Sigmoid colon (tissue), 7 donors: ENCODE measurements around the gene TATDN2. TPM values are rescaled to one million over a fixed set of nuclear protein-coding genes. Genes with fewer than 3 reads are reported as not detected.

Experiments
- DNase-seq: peaks from one replicate; pipeline ENCODE4 v3.0.0-alpha.2; 2019
- H3K27ac ChIP-seq, 4 donors: fragments of 200-600 bp; sonication (generic); one replicate each; pipeline ENCODE4 v1.5.1; 2016 to 2019; ENCODE audit warnings: mild to moderate bottlenecking in 1 of 4
- H3K27me3 ChIP-seq, 3 donors: fragments of 200-600 bp; sonication (generic); one replicate each; pipeline ENCODE4 v1.5.1; 2019; ENCODE audit warnings: mild to moderate bottlenecking in 1 of 3
- H3K36me3 ChIP-seq, 4 donors: fragments of 200-600 bp; sonication (generic); one replicate each; pipeline ENCODE4 v1.5.1; 2016 to 2019
- H3K4me1 ChIP-seq, 4 donors: fragments of 200-600 bp; sonication (generic); one replicate each; pipeline ENCODE4 v1.5.1; 2017 to 2019
- H3K4me3 ChIP-seq, 4 donors: fragments of 200-600 bp; sonication (generic); one replicate each; pipeline ENCODE4 v1.5.1; 2017 to 2019; ENCODE audit warnings: mild to moderate bottlenecking in 2 of 4, moderate library complexity in 1 of 4
- H3K9me3 ChIP-seq, 4 donors: fragments of 200-600 bp in 3 of 4; sonication (generic) in 3 of 4; one replicate each; pipeline versions ENCODE4 v1.5.1 to v1.6.1; 2013 to 2019
- EP300 ChIP-seq, 4 donors: sonication (generic); formaldehyde crosslinking; IDR thresholded peaks; one replicate each; pipeline ENCODE4 v1.6.1; 2017; ENCODE audit warnings: antibody characterized with exemption in 4 of 4
- POLR2A ChIP-seq, 2 donors: fragments of 450-650 bp; IDR thresholded peaks; one replicate each; pipeline ENCODE4 v1.6.1; 2016; ENCODE audit warnings: antibody characterized with exemption in 2 of 2, mild to moderate bottlenecking in 2 of 2, moderate library complexity in 2 of 2
- POLR2AphosphoS5 ChIP-seq, 4 donors: sonication (generic); formaldehyde crosslinking; IDR thresholded peaks; one replicate each; pipeline ENCODE4 v1.6.1; 2017; ENCODE audit warnings: antibody characterized with exemption in 4 of 4
- WGBS, 2 donors: extraction: QIAGEN DNeasy Blood & Tissue Kit; methylation state at CpG; one replicate each; pipeline ENCODE4 v1.1.7; 2013; 5-methylcytosine and 5-hydroxymethylcytosine counted together
- intact Hi-C: fragments of 100-400 bp; cut with DNase I; formaldehyde crosslinking; loops from one replicate; pipeline ENCODE4 v1.15.1; 2023
- polyA plus RNA-seq, 3 donors: library from polyadenylated mRNA; stranded (reverse); fragments of 200-250 nt; gene quantifications; one replicate each; pipeline ENCODE4 v1.2.3, GENCODE V29; 2013
- total RNA-seq, 4 donors: library from RNA; depleted of rRNA; stranded (reverse); fragments of >200 nt; gene quantifications; one replicate each; pipeline ENCODE4 v1.1.0, GENCODE V29; 2016
- TF ChIP-seq, protein P1 (sequence below), 4 experiments: fragments of 450-650 bp in 3 of 4; fragments of 200-600 bp in 1 of 4; IDR thresholded peaks; one replicate each; pipeline ENCODE4 v1.5.1; 2016 to 2019; ENCODE audit warnings: antibody characterized with exemption in 4 of 4, mild to moderate bottlenecking in 3 of 4, moderate library complexity in 2 of 4
- donor health status: healthy with polysubstance abuse.
- donor health status: Bipolar disorder and iron deficiency.
- donor health status: healthy.

TATDN2 gene, protein sequence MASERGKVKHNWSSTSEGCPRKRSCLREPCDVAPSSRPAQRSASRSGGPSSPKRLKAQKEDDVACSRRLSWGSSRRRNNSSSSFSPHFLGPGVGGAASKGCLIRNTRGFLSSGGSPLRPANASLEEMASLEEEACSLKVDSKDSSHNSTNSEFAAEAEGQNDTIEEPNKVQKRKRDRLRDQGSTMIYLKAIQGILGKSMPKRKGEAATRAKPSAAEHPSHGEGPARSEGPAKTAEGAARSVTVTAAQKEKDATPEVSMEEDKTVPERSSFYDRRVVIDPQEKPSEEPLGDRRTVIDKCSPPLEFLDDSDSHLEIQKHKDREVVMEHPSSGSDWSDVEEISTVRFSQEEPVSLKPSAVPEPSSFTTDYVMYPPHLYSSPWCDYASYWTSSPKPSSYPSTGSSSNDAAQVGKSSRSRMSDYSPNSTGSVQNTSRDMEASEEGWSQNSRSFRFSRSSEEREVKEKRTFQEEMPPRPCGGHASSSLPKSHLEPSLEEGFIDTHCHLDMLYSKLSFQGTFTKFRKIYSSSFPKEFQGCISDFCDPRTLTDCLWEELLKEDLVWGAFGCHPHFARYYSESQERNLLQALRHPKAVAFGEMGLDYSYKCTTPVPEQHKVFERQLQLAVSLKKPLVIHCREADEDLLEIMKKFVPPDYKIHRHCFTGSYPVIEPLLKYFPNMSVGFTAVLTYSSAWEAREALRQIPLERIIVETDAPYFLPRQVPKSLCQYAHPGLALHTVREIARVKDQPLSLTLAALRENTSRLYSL
- total RNA-seq = 10 to 100 TPM; 11.2 to 23.3 (median 12.6) TPM
- 10 to 100 TPM; 13.4 to 25.7 (median 17.4) TPM for polyA plus RNA-seq

DNA sequence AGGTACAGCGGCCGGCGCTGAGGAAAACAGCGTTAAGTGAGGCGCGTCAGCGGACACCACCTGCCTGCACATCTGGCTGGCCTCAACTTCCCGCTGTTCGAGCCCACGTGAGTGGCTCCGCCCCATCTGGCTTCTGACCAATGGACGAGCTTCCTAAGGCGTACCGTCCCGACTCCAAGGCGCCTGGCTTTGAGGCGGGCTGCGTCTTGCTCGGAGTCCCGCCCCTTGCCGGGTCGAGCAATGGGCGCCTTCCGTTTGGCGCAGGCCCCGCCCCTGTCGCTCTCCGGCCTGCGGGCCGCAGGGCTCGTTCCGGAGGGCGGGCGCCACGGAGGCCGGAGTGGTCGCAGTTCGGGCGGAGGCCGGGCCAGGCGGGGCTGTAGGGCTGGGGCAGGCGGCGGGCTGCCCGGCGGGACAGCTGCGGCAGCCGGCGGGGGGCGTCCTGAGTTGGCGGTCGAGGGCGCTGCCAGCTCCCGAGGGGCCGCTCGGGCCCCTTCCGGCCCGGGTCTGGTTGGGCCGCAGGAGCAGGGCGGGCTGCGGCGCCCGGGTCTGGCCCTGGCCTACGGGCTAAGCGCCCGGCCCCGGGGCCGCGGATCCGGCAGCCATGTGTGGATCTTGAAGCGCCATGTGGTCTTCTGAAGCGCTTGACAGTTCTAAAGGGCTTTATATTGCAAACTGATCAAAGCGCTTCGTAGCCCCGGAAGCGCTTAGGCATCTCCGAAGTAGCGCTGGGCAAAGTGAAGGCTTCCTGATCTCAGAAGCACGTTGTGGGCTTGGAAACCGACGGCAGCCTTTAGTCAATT is at the start of gene TATDN2:
TATDN2 (plus strand) TSS at position 276 of the 800 bp plus-strand sequence. CDS start 742 bp downstream, outside the sequence.
- TF ChIP-seq EP300 (IDR thresholded peaks at IDR 0.05) (peak in 1 of 4 donors; percentile 57), POLR2AphosphoS5 (IDR thresholded peaks at IDR 0.05) (peak; percentile 67 to 92 (median 86)), POLR2A (IDR thresholded peaks at IDR 0.05) (peak in 1 of 2 donors; percentile 28)
- TF ChIP-seq, protein P1, sequence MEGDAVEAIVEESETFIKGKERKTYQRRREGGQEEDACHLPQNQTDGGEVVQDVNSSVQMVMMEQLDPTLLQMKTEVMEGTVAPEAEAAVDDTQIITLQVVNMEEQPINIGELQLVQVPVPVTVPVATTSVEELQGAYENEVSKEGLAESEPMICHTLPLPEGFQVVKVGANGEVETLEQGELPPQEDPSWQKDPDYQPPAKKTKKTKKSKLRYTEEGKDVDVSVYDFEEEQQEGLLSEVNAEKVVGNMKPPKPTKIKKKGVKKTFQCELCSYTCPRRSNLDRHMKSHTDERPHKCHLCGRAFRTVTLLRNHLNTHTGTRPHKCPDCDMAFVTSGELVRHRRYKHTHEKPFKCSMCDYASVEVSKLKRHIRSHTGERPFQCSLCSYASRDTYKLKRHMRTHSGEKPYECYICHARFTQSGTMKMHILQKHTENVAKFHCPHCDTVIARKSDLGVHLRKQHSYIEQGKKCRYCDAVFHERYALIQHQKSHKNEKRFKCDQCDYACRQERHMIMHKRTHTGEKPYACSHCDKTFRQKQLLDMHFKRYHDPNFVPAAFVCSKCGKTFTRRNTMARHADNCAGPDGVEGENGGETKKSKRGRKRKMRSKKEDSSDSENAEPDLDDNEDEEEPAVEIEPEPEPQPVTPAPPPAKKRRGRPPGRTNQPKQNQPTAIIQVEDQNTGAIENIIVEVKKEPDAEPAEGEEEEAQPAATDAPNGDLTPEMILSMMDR (IDR thresholded peaks at IDR 0.05) = no peak
- DNase-seq = peak; percentile 99
- H3K27me3 ChIP-seq = no peaks in the 10 kb centered on the region
- H3K4me3 ChIP-seq = peak within 1 kb of the TSS; percentile 58 to 85 (median 64)
- intact Hi-C loops = loop anchor here (2.0 to 5.0 kb wide), 2 partner anchors 74 to 108 kb away; partner anchors contain the start of genes SEC13 and VHL
- peaks cover 0 to 31% (median 28%) of the 10 kb centered on the region in 4 donors for H3K4me1 ChIP-seq
- H3K9me3 ChIP-seq = peaks cover 0 to 11% (median 4%) of the 10 kb centered on the region in 4 donors
- H3K27ac ChIP-seq = peak within 1 kb of the TSS; percentile 84 to 95 (median 87)
- H3K36me3 ChIP-seq = peaks cover 0 to 20% (median 0%) of the 10 kb centered on the region in 4 donors
- 0% methylated on average over 80 of the region's 80 CpGs for WGBS, 2 donors

DNA sequence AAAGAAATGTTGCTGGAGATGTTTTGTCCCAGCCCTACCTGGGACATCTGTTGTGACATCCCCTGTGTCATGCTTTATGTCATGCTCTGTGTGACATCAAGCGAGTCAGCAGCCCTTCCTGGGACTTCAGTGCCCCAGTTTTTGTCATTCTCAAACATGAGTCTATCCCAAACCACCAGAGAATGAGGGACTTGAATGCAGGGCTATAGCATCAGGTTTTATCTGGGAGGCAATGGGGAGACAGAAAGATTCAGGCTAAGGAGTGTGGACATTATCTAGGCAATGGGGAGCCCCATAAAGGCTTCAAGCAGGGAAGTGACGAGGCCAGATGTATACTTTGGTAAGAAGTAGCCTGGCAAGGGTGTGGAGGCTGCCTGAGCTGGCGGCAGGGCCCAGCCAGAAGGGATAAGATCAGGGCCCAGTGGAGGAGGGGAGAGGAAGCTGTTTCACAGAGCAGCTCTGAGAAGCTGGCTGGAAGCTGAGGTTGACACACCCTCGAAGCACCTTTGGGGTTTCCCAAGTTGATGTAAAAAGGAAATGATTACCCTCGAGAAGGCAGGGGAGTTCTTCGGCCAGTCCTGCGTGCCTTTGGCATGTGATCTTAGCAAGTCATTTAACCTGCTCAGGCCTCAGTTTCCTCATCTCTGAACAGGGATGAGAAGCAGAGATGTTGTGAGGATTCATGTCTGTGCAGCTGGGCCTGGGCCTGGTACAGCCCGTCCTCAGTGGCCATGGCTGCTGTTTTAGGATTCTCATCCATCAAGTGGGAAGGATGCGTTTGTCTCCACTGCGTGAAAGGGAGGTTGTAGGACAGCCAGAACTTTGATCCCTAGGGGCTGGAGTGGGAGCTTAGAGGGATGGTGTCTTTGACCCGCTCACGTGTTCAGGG is 49.3 kb upstream of the TATDN2 start:
- no peaks in the 10 kb centered on the region for H3K27me3 ChIP-seq
- intact Hi-C loops = no loop called here
- 47 to 52% methylated on average over 12 of the region's 12 CpGs for WGBS, 2 donors
- peaks cover 0 to 36% (median 34%) of the 10 kb centered on the region in 4 donors for H3K4me1 ChIP-seq
- H3K9me3 ChIP-seq = no peaks in the 10 kb centered on the region
- H3K4me3 ChIP-seq = no peak overlapping the region
- no peak for DNase-seq
- TF ChIP-seq POLR2A (IDR thresholded peaks at IDR 0.05) = no peak
- TF ChIP-seq POLR2AphosphoS5 (IDR thresholded peaks at IDR 0.05) = no peak
- TF ChIP-seq, protein P1 (IDR thresholded peaks at IDR 0.05) = no peak
- TF ChIP-seq EP300 (IDR thresholded peaks at IDR 0.05) = no peak
- peaks cover 0 to 6% (median 0%) of the 10 kb centered on the region in 4 donors for H3K36me3 ChIP-seq
- H3K27ac ChIP-seq = peak overlapping the region in 3 of 4 donors; percentile 18 to 57 (median 55)

DNA sequence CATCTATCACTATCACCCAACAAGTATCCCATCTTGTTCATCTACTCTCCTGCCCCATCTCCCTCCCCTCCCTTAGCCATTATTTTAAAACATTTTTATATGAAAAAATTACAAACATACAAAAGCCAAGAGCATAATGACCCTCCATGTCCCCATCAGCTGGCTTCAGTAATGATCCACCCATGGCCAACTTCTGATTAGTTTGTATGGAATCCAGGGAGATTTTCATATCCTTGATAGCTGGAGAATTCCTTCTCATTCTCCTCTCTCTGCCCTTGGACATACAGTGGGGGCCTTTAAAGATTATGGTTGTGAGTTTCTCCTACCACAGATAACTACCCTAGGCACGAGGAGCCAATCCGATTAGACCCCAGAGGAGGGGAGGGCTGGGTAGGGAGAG is 43.3 kb upstream of the TATDN2 start:
- 94 to 95% methylated on average over 2 of the region's 2 CpGs for WGBS, 2 donors
- Histone ChIP-seq H3K4me3 (no peak overlapping the region), H3K27ac (peak overlapping the region; percentile 61 to 79 (median 72)), H3K4me1 (peaks cover 0 to 31% (median 29%) of the 10 kb centered on the region in 4 donors), H3K9me3 (no peaks in the 10 kb centered on the region), H3K27me3 (no peaks in the 10 kb centered on the region), H3K36me3 (peaks cover 0 to 6% (median 0%) of the 10 kb centered on the region in 4 donors)
- DNase-seq = no peak
- TF ChIP-seq, protein P1 (IDR thresholded peaks at IDR 0.05) = no peak
- no peak for TF ChIP-seq EP300 (IDR thresholded peaks at IDR 0.05)
- TF ChIP-seq POLR2AphosphoS5 (IDR thresholded peaks at IDR 0.05) = no peak
- TF ChIP-seq POLR2A (IDR thresholded peaks at IDR 0.05) = no peak
- intact Hi-C loops = no loop called here
